GM12801 (cell line): ENCODE results near the gene IFI44L.

Experiments
- TF ChIP-seq, protein P1 (sequence below): IDR thresholded peaks from one replicate; pipeline ENCODE4 v1.5.1; 2011; ENCODE audit warnings: control low read depth; ENCODE audit not compliant: insufficient read length; ENCODE audit errors: extremely low read depth

Gene IFI44L

GRCh38 chr1:78683079-78683478 lies 62.8 kb downstream of the IFI44L start:
- TF ChIP-seq, protein P1, sequence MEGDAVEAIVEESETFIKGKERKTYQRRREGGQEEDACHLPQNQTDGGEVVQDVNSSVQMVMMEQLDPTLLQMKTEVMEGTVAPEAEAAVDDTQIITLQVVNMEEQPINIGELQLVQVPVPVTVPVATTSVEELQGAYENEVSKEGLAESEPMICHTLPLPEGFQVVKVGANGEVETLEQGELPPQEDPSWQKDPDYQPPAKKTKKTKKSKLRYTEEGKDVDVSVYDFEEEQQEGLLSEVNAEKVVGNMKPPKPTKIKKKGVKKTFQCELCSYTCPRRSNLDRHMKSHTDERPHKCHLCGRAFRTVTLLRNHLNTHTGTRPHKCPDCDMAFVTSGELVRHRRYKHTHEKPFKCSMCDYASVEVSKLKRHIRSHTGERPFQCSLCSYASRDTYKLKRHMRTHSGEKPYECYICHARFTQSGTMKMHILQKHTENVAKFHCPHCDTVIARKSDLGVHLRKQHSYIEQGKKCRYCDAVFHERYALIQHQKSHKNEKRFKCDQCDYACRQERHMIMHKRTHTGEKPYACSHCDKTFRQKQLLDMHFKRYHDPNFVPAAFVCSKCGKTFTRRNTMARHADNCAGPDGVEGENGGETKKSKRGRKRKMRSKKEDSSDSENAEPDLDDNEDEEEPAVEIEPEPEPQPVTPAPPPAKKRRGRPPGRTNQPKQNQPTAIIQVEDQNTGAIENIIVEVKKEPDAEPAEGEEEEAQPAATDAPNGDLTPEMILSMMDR: no peak

GRCh38 chr1:78687315-78687714 lies 67.1 kb downstream of the IFI44L start:
- TF ChIP-seq, protein P1: no peak

DNA sequence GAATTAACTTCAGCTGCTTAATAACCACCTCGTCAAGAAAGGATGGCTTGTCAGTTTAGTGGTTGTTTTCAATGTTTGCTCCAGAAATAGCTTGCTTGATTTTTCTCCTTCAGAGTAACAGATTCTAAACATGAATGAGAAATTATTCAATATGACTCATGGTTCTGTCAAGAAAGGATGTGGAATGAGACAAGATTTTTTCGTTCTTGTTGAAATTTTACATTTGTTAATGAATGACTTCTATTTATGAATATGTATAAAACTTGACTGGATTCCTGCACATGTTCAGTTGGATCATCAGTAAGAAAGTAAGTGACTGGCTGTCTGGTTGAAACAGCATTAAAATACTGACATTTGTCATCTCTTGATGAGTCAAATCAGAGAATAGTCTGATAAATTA lies 67.7 kb downstream of the IFI44L start:
- TF ChIP-seq, protein P1: no peak

GRCh38 chr1:78688697-78689096 lies 68.4 kb downstream of the IFI44L start:
- TF ChIP-seq, protein P1: no peak

DNA sequence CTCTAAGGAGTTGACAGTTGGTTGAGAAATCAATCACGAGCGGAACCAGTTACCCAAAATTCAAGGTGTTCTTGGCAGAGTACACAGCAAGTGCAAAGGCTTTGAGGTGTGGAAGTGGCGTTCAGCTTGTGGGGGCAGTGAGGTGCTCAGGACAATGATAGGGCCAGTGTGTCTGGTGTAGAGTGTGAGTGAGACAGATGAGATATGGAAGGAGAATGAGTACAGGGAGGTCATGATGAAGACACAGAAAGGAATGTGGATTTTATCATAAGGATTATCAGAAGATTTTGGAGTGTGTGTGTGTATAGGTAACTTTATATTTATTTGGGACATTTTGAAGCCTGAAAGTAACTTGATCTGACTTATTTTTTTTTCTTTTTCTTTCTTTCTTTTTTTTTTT lies 70.3 kb downstream of the IFI44L start:
- TF ChIP-seq, protein P1: no peak

- TF ChIP-seq, protein P1: no peak
These were observed 71.9 kb downstream of the IFI44L start for GRCh38 chr1:78691995-78692747.
